OCI-LY3 (cell line): ENCODE measurements around the gene TEX13B.

Experiments used
- H2AFZ ChIP-seq: fragments of 200-600, 300-600 bp; shearing (Covaris generic); 2 replicates; pipeline ENCODE4 v1.6.0; 2014; ENCODE audit warnings: antibody characterized with exemption, low read depth, low read length
- H3K27ac ChIP-seq: fragments of 200-600, 300-600 bp; sonication (generic); 2 replicates; pipeline ENCODE4 v1.5.1; 2014; ENCODE audit warnings: mild to moderate bottlenecking, low read length, moderate library complexity, mixed read lengths
- H3K27me3 ChIP-seq: fragments of 200-600, 300-600 bp; sonication (generic); 2 replicates; pipeline ENCODE4 v1.6.1; 2014; ENCODE audit warnings: low read depth, low read length, mixed read lengths
- H3K36me3 ChIP-seq: fragments of 200-600, 300-600 bp; sonication (generic); replicated peaks from 2 replicates; pipeline ENCODE3; 2014; ENCODE audit warnings: low read depth, low read length, mixed read lengths
- H3K4me1 ChIP-seq: fragments of 300-600, 200-600 bp; sonication (generic); 2 replicates; pipeline ENCODE4 v1.6.1; 2014; ENCODE audit warnings: low read length, mixed read lengths
- H3K4me2 ChIP-seq: fragments of 200-600, 300-600 bp; sonication (generic); 2 replicates; pipeline ENCODE4 v1.6.1; 2014; ENCODE audit warnings: low read length, mixed read lengths
- H3K4me3 ChIP-seq: fragments of 300-600, 200-600 bp; sonication (generic); 2 replicates; pipeline ENCODE4 v1.5.1; 2014; ENCODE audit warnings: antibody characterized with exemption, mild to moderate bottlenecking, low read length, moderate library complexity
- H3K79me2 ChIP-seq: fragments of 300-600, 200-600 bp; shearing (Covaris generic); 2 replicates; pipeline ENCODE4 v1.6.1; 2014; ENCODE audit warnings: mild to moderate bottlenecking, low read length, mixed read lengths
- H3K9ac ChIP-seq: fragments of 300-600, 200-600 bp; shearing (Covaris generic); 2 replicates; pipeline ENCODE4 v1.6.0; 2014; ENCODE audit warnings: mild to moderate bottlenecking, low read length, moderate library complexity
- H3K9me3 ChIP-seq: fragments of 200-600, 300-600 bp; shearing (Covaris generic); 2 replicates; pipeline ENCODE4 v1.6.1; 2014; ENCODE audit warnings: low read length, mixed read lengths; ENCODE audit not compliant: insufficient read depth
- H4K20me1 ChIP-seq: fragments of 200-600, 300-600 bp; sonication (generic); 2 replicates; pipeline ENCODE4 v1.6.1; 2016; ENCODE audit warnings: low read length, mixed read lengths; ENCODE audit not compliant: insufficient read depth
- EZH2phosphoT487 ChIP-seq: fragments of 200-600 bp; shearing (Covaris generic); IDR thresholded peaks from 2 replicates; pipeline ENCODE4 v1.6.1; 2018; ENCODE audit warnings: antibody characterized with exemption, mixed run types, low read depth
- TF ChIP-seq, protein P1 (sequence below): fragments of 200-600, 300-600 bp; sonication (generic); IDR thresholded peaks from 2 replicates; pipeline ENCODE4 v1.5.1; 2014; ENCODE audit warnings: antibody characterized with exemption, low read length, low read depth

The TEX13B gene

DNA sequence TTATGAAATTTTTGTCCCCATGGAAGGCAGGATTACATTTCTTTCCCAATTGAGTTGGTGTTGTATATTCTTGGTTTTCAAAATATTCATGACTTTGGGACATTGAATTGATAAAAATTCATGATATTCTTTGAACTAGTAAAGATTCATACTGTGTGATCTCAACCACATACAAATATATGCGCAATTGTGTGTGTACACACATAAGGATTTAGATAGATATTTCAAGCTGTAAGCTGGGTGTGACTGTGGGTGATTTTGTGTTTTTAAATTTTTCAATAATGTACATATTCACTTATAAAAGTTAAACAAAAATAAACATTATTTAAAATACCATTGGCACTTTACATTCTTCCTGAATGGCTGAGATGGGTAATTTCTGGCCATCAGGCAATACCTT is 43.2 kb upstream of the TEX13B start:
- Histone ChIP-seq H3K4me2 (no peak overlapping the region), H3K9ac (no peak overlapping the region), H3K4me3 (no peak overlapping the region), H3K9me3 (no peaks in the 10 kb centered on the region), H3K27ac (no peak overlapping the region), H3K27me3 (peaks cover 5% of the 10 kb centered on the region; the same call in 1 of the 2 replicates), H3K36me3 (no peaks in the 10 kb centered on the region), H3K79me2 (no peaks in the 10 kb centered on the region), H3K4me1 (peaks cover 4% of the 10 kb centered on the region; the same call in 1 of the 2 replicates), H2AFZ (no peak overlapping the region), H4K20me1 (no peaks in the 10 kb centered on the region)
- TF ChIP-seq EZH2phosphoT487 = no peak
- TF ChIP-seq, protein P1, sequence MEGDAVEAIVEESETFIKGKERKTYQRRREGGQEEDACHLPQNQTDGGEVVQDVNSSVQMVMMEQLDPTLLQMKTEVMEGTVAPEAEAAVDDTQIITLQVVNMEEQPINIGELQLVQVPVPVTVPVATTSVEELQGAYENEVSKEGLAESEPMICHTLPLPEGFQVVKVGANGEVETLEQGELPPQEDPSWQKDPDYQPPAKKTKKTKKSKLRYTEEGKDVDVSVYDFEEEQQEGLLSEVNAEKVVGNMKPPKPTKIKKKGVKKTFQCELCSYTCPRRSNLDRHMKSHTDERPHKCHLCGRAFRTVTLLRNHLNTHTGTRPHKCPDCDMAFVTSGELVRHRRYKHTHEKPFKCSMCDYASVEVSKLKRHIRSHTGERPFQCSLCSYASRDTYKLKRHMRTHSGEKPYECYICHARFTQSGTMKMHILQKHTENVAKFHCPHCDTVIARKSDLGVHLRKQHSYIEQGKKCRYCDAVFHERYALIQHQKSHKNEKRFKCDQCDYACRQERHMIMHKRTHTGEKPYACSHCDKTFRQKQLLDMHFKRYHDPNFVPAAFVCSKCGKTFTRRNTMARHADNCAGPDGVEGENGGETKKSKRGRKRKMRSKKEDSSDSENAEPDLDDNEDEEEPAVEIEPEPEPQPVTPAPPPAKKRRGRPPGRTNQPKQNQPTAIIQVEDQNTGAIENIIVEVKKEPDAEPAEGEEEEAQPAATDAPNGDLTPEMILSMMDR = no peak

DNA sequence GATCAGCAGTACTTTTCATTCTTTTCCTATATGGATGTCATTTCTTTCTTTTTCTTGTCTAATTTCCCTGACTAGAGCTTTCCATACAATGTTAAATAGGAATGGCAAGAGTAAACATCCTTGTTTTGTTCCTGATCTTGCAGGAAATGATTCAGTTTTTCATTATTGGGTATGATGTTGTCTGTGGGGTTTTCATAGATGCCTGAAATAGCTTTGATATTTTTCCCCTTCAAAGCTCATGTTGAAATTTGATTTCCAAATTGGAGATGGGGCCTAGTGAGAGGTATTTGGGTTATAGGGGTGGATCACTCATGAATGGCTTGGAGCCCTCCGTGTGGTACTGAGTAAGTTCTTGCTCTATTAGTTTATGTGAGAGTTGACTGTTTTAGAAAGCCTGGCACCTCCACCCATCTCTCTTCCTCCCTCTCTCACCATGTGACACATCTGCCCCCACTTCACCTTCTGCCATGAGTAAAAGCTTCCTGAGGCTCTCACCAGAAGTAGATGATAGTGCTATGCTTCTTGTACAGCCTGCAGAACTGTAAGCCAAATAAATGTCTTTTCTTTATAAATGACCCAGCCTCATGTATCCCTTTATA is 40.4 kb upstream of the TEX13B start:
- Histone ChIP-seq H3K4me3 (no peak overlapping the region), H4K20me1 (no peaks in the 10 kb centered on the region), H3K9me3 (no peaks in the 10 kb centered on the region), H3K36me3 (no peaks in the 10 kb centered on the region), H3K4me2 (no peak overlapping the region), H2AFZ (no peak overlapping the region), H3K9ac (no peak overlapping the region), H3K79me2 (no peaks in the 10 kb centered on the region), H3K27ac (no peak overlapping the region), H3K27me3 (peaks cover 5% of the 10 kb centered on the region; the same call in 1 of the 2 replicates), H3K4me1 (peaks cover 4% of the 10 kb centered on the region; the same call in 1 of the 2 replicates)
- TF ChIP-seq, protein P1 = no peak
- no peak for TF ChIP-seq EZH2phosphoT487

DNA sequence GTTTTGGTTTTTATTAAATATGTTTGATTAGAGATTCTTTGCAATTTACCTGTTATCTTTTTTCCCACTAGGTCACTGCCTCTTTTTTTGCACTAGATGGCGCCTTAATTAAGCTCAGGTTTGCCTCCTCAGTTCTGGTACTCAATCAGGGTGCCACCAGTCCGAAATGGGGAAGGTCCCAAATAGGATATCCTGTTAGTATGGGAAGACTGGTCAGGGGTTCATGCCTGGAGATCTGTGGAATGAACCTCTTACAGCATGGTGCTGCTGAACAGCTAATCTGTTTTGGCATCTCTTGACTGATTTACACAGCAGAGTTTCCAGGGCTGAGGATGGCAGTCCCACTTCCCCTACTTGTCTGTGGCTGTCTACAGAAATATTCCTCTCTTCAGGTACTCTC is 38.5 kb upstream of the TEX13B start:
- Histone ChIP-seq H3K4me2 (peak overlapping the region; percentile 62), H3K79me2 (no peaks in the 10 kb centered on the region), H3K9me3 (no peaks in the 10 kb centered on the region), H3K4me3 (peak overlapping the region; percentile 37; the same call in 1 of the 2 replicates), H3K9ac (no peak overlapping the region), H3K27me3 (peaks cover 5% of the 10 kb centered on the region; the same call in 1 of the 2 replicates), H2AFZ (peak overlapping the region; percentile 65; the same call in 1 of the 2 replicates), H3K4me1 (peaks cover 4% of the 10 kb centered on the region; the same call in 1 of the 2 replicates), H4K20me1 (no peaks in the 10 kb centered on the region), H3K27ac (no peak overlapping the region), H3K36me3 (no peaks in the 10 kb centered on the region)
- TF ChIP-seq, protein P1 = peak; percentile 67
- no peak for TF ChIP-seq EZH2phosphoT487

DNA sequence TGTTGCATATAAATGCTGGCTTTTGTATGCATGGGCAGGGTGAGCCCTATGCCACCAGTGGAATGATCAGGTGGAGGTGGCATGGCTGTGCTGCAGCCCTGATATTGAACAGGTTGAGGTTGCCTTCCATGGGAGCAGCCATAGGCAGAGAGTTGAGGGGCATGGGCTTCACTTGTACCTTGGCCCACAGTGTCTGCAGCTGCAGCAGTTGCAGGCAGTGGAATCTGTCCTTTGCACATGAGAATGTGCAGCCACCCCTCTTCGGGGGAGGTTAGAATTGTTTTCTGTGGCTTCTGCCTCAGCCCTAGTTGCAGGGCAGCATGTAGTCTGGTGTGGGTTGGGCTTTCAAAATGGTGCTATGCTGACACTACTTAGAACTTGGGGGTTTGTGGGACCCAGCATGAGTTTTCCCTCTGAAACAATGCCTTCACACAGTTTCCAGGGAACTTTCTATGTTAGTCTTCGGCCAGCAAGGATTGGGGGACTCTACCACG is 37.3 kb upstream of the TEX13B start:
- no peak overlapping the region for H3K4me2 ChIP-seq
- TF ChIP-seq, protein P1 = no peak
- TF ChIP-seq EZH2phosphoT487 = no peak
- H3K9ac ChIP-seq = no peak overlapping the region
- H3K27me3 ChIP-seq = no peaks in the 10 kb centered on the region; the same call in 1 of the 2 replicates
- no peak overlapping the region for H3K4me3 ChIP-seq
- H3K79me2 ChIP-seq = no peaks in the 10 kb centered on the region
- H3K9me3 ChIP-seq = no peaks in the 10 kb centered on the region
- H4K20me1 ChIP-seq = no peaks in the 10 kb centered on the region
- H3K27ac ChIP-seq = no peak overlapping the region
- peaks cover 4% of the 10 kb centered on the region; the same call in 1 of the 2 replicates for H3K4me1 ChIP-seq
- no peaks in the 10 kb centered on the region for H3K36me3 ChIP-seq
- no peak overlapping the region for H2AFZ ChIP-seq
